ENCODE results near the gene CAMTA2.
A peak's percentile ranks its signal among the peaks of the same experiment; 100 is the strongest.

The CAMTA2 gene

GRCh38 chr17:4953451-4953961, 34.0 kb downstream of the CAMTA2 start:
- Histone ChIP-seq H3K9ac (no peak overlapping the region), H3K27ac (no peak overlapping the region)

GRCh38 chr17:4951486-4951885, 36.0 kb downstream of the CAMTA2 start:
- no peak overlapping the region for H3K9ac ChIP-seq
- H2AFZ ChIP-seq, result no peak overlapping the region
- TF ChIP-seq CTCF (IDR thresholded peaks at IDR 0.05), result no peak
- H3K4me3 ChIP-seq (ENCODE audit: low read depth, low read length), result no peak overlapping the region
- no peak overlapping the region for H3K4me2 ChIP-seq (ENCODE audit: low read length)
- H3K36me3 ChIP-seq (ENCODE audit: control insufficient read depth, insufficient read depth, low read length), result no peaks in the 10 kb centered on the region
- no peaks in the 10 kb centered on the region for H3K27me3 ChIP-seq (ENCODE audit: control insufficient read depth, insufficient read depth, low read length)
- no peaks in the 10 kb centered on the region for H3K9me3 ChIP-seq (ENCODE audit: control insufficient read depth, low read length)
- H3K79me2 ChIP-seq, result peaks cover 4% of the 10 kb centered on the region
- H3K4me1 ChIP-seq, result peaks cover 12% of the 10 kb centered on the region
- no peak overlapping the region for H3K27ac ChIP-seq

More at GRCh38 chr17:4953451-4953961, 34.0 kb downstream of the CAMTA2 start:
- no peaks in the 10 kb centered on the region for H3K79me2 ChIP-seq
- peaks cover 12% of the 10 kb centered on the region for H3K4me1 ChIP-seq
- no peaks in the 10 kb centered on the region for H3K27me3 ChIP-seq (ENCODE audit: control insufficient read depth, insufficient read depth, low read length)
- no peak overlapping the region for H3K4me2 ChIP-seq (ENCODE audit: low read length)
- no peaks in the 10 kb centered on the region for H3K9me3 ChIP-seq (ENCODE audit: control insufficient read depth, low read length)
- no peak overlapping the region for H3K4me3 ChIP-seq (ENCODE audit: low read depth, low read length)
- no peak overlapping the region for H2AFZ ChIP-seq
- H3K36me3 ChIP-seq (ENCODE audit: control insufficient read depth, insufficient read depth, low read length), result no peaks in the 10 kb centered on the region
- TF ChIP-seq CTCF (IDR thresholded peaks at IDR 0.05), result no peak

- Histone ChIP-seq H3K9ac (no peak within 1 kb of the TSS), H3K36me3 (ENCODE audit: control insufficient read depth, insufficient read depth, low read length) (no peaks in the 10 kb centered on the region), H3K4me1 (peaks cover 6% of the 10 kb centered on the region), H3K27me3 (ENCODE audit: control insufficient read depth, insufficient read depth, low read length) (no peaks in the 10 kb centered on the region), H3K4me2 (ENCODE audit: low read length) (peak within 1 kb of the TSS; percentile 79), H2AFZ (peak within 1 kb of the TSS; percentile 79), H3K79me2 (peaks cover 4% of the 10 kb centered on the region), H3K27ac (peak within 1 kb of the TSS; percentile 51), H3K9me3 (ENCODE audit: control insufficient read depth, low read length) (no peaks in the 10 kb centered on the region), H3K4me3 (ENCODE audit: low read depth, low read length) (peak within 1 kb of the TSS; percentile 50)
- no peak for TF ChIP-seq CTCF (IDR thresholded peaks at IDR 0.05)
Observed at GRCh38 chr17:4950746-4951204, 36.7 kb downstream of the CAMTA2 start, which contains the start of gene ENO3. Gene ENO3 (plus strand): TSS chr17:4951119. CDS start chr17:4951830, 711 bp downstream.

GRCh38 chr17:4950075-4950745, 37.3 kb downstream of the CAMTA2 start:
- Histone ChIP-seq H3K27me3 (ENCODE audit: control insufficient read depth, insufficient read depth, low read length) (no peaks in the 10 kb centered on the region), H3K36me3 (ENCODE audit: control insufficient read depth, insufficient read depth, low read length) (no peaks in the 10 kb centered on the region), H2AFZ (peak overlapping the region; percentile 79), H3K4me3 (ENCODE audit: low read depth, low read length) (peak overlapping the region; percentile 50), H3K4me2 (ENCODE audit: low read length) (peak overlapping the region; percentile 79), H3K9ac (no peak overlapping the region), H3K4me1 (peaks cover 8% of the 10 kb centered on the region), H3K27ac (peak overlapping the region; percentile 51), H3K9me3 (ENCODE audit: control insufficient read depth, low read length) (no peaks in the 10 kb centered on the region), H3K79me2 (peaks cover 4% of the 10 kb centered on the region)
- no peak for TF ChIP-seq CTCF (IDR thresholded peaks at IDR 0.05)

Data from parathyroid adenoma (tissue), 2 donors.